GM18507 (cell line): ENCODE results near the gene PRAMEF33.
"Not testable (repeated sequence)": the region's sequence is repeated elsewhere in the genome, so short reads cannot be mapped to it uniquely, and the experiment has no call there.

Source experiments
- DNase-seq: peaks from one replicate; pipeline ENCODE4 v3.0.0; 2011; ENCODE audit warnings: low read depth; ENCODE audit not compliant: insufficient read length; ENCODE audit errors: extremely low spot score
- FAIRE-seq: peaks from 2 replicates; lab custom pipeline; 2011; peaks lifted over from hg19 to GRCh38; lab: Jason Lieb, UNC

PRAMEF33 gene, protein sequence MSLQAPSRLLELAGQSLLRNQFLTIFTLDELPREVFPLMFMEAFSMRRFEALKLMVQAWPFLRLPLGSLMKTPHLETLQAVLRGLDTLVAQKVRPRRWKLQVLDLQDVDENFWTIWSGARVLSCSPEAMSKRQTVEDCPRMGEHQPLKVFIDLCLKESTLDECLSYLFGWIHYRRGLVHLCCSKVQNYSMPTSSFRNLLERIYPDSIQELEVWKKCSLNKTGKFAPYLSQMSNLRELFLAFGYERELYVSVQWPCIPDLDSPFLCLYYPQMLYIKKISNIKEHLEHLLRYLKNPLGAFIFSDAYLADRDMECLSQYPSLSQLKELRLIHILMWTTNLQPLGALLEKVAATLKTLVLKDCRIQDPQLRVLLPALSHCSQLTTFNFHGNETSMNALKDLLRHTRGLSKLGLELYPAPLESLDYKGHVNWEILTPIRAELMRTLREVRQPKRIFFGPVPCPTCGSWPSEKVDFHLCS

DNA sequence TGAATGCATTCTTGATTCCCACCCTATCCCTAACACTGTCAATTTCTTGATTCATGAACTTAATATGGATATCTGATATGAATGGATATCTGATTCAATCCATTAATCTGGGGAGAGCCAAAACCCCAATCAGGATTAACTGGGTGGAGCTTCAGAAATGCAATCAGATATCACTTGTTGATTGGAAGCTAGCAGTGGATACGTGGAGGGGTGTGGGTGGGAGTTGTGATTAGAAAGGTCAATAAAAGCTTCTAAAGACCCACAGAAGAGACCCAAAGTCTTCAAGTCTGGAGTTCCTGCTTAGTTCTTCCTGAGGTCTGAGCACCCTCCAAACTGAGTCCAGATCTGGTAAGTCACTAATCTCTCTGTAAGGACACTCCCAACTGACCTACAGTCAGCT is at the start of gene PRAMEF33:
Gene PRAMEF33, plus strand, starts transcription at position 301 of the 400 bp plus-strand sequence. CDS start 2,416 bp downstream, outside the sequence.
- DNase-seq, FAIRE-seq: not testable (repeated sequence)

DNA sequence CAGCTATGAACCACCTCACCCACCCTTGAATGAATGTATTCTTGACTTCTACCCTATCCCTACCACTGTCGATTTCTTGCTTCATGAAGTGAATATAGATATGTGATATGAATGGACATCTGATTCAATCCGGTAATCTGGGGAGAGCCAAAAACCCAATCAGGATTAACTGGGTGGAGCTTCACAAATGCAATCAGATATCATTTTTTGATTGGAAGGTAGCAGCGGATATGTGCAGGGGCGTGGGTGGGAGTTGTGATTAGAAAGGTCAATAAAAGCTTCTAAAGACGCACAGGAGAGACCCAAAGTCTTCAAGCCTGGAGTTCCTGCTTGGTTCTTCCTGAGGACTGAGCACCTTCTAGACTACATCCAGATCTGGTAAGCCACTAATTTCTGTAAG is 49.4 kb upstream of the PRAMEF33 start, which contains the start of gene PRAMEF5:
Gene PRAMEF5, plus strand, starts transcription at position 301 of the 400 bp plus-strand sequence. CDS start 5,071 bp downstream, outside the sequence.
- DNase-seq, FAIRE-seq: not testable (repeated sequence)

DNA sequence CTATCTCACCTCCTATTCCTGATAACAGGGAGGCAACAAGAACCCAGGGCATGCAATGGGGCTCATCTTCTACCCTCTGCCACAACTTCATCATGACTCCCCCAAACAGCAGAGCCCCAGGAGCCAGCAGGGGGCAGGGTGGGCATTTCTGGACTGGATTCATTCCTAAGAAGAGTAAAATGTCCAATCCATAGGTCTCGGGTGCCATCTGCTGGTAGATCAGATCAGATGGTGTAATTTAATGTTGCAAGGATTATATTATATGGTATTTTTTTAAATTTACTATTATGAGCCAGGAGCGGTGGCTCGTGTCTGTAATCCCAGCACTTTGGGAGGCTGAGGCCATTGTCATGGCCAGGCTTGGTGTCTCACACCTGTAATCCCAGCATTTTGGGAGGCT is 38.2 kb upstream of the PRAMEF33 start:
- FAIRE-seq, DNase-seq: not testable (repeated sequence)

GRCh38 chr1:13277016-13277415 is 26.3 kb upstream of the PRAMEF33 start:
- not testable (repeated sequence) for DNase-seq
- peak; percentile 78 for FAIRE-seq

GRCh38 chr1:13279617-13280016 is 23.7 kb upstream of the PRAMEF33 start:
- DNase-seq, result not testable (repeated sequence)
- FAIRE-seq, result peak; percentile 9

DNA sequence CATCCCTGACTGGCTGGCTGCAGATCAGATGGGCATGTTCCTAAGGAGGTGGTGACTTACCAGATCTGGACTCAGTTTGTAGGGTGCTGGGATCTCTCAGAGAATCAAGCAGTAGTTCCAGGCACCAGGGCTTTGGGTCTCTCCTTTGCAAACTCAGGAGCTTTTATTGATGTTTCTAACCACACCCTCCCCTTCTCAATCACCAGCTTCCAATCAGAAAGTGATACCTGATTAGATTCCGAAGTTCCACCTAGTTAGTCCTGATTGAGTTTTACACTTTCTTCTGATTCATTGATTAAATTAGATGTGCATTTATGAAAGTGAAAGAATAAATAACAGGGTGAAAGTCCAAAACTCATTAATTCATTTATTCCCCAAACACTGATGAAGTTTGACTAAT is 18.3 kb upstream of the PRAMEF33 start, which contains the start of gene PRAMEF8:
Gene PRAMEF8, minus strand, starts transcription at position 101 of the 400 bp plus-strand sequence. CDS start 1,046 bp downstream, outside the sequence.
- DNase-seq, FAIRE-seq: not testable (repeated sequence)

GRCh38 chr1:13289030-13289429 is 14.3 kb upstream of the PRAMEF33 start:
- FAIRE-seq, DNase-seq: not testable (repeated sequence)

GRCh38 chr1:13297216-13297931 is 6.0 kb upstream of the PRAMEF33 start:
- not testable (repeated sequence) for FAIRE-seq, DNase-seq

GRCh38 chr1:13298699-13299098 is 4.6 kb upstream of the PRAMEF33 start:
- FAIRE-seq, DNase-seq: not testable (repeated sequence)

DNA sequence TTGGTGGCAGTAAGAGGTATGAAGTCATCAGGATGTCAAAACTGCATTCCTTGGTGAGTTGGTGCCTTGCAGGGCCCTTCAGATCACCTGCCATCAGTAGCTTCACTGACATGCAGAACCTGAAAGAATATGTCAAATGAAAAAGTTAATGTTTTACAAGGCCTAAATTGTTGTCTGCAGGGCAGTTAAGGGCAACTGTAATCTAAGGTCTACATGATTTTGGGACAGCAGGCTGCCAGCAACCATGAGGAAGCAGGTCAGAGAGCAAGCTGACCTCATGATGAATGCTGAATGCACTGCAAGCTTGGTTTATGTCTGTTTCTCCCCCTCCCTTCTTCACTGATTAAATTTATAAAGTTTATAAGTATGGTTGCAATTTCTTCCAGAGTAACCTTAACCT is 1.1 kb upstream of the PRAMEF33 start:
- not testable (repeated sequence) for DNase-seq

GRCh38 chr1:13315281-13315680 is 11.9 kb downstream of the PRAMEF33 start, which contains the start of gene PRAMEF15:
Gene PRAMEF15, plus strand, starts transcription at chr1:13315581. Its CDS starts 2,827 bp downstream, at chr1:13318408.
- DNase-seq, FAIRE-seq: not testable (repeated sequence)

More for the DNA sequence above, 1.1 kb upstream of the PRAMEF33 start:
- not testable (repeated sequence) for FAIRE-seq

GRCh38 chr1:13342496-13342895 is 39.2 kb downstream of the PRAMEF33 start:
- FAIRE-seq, DNase-seq: not testable (repeated sequence)

GRCh38 chr1:13347034-13347433 is 43.7 kb downstream of the PRAMEF33 start, which contains the start of gene PRAMEF14:
Gene PRAMEF14, minus strand, starts transcription at chr1:13347134. Its CDS starts 1,820 bp downstream, at chr1:13345314.
- FAIRE-seq, DNase-seq: not testable (repeated sequence)

- DNase-seq, FAIRE-seq: not testable (repeated sequence)
Observed at GRCh38 chr1:13353476-13353875, 50.1 kb downstream of the PRAMEF33 start.

DNA sequence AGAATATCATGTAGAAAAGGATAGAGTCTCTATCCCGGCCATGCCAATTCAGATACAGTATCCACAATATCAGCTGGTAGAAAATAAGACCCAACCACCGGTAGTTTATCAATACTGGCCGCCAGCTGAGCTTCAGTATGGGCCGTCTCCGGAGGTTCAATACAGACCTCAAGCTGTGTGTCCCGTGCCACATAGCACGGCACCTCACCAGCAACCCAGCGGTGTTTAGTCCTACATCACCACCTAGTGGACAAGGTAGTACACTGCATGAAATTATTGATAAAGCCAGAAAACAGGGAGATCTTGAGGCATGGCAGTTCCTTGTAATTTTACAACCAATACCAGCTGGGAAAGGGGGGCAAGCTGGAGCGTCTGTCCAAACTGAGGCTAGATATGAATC is 51.1 kb downstream of the PRAMEF33 start:
- DNase-seq, FAIRE-seq: not testable (repeated sequence)

- FAIRE-seq, DNase-seq: not testable (repeated sequence)
Observed at GRCh38 chr1:13356774-13357173, 53.4 kb downstream of the PRAMEF33 start.
